Endothelial cell (in vitro differentiated cells): ENCODE data around the gene MEF2C. TPM values are rescaled to one million over a fixed set of nuclear protein-coding genes. Genes with fewer than 3 reads are reported as not detected.

Experiments
- DNase-seq: peaks from one replicate; pipeline ENCODE4 v3.0.0; 2021; ENCODE audit warnings: low spot score
- H3K27ac Mint-ChIP-seq: one replicate; pipeline ENCODE4 v1.8.0; 2021; ENCODE audit warnings: mixed read lengths, inconsistent platforms; ENCODE audit not compliant: unreplicated experiment
- H3K27me3 Mint-ChIP-seq: one replicate; pipeline ENCODE4 v1.8.0; 2021; ENCODE audit warnings: mild to moderate bottlenecking, moderate library complexity, mixed read lengths, inconsistent platforms; ENCODE audit not compliant: unreplicated experiment
- H3K36me3 Mint-ChIP-seq: one replicate; pipeline ENCODE4 v1.8.0; 2021; ENCODE audit warnings: mild to moderate bottlenecking, low read depth, mixed read lengths, inconsistent platforms; ENCODE audit not compliant: unreplicated experiment
- H3K4me1 Mint-ChIP-seq: one replicate; pipeline ENCODE4 v1.8.0; 2021; ENCODE audit warnings: mild to moderate bottlenecking, mixed read lengths, inconsistent platforms; ENCODE audit not compliant: unreplicated experiment
- H3K4me3 Mint-ChIP-seq: one replicate; pipeline ENCODE4 v1.8.0; 2021; ENCODE audit warnings: mild to moderate bottlenecking, mixed read lengths, inconsistent platforms; ENCODE audit not compliant: unreplicated experiment
- H3K9me3 Mint-ChIP-seq: one replicate; pipeline ENCODE4 v1.8.0; 2021; ENCODE audit warnings: mixed read lengths, inconsistent platforms; ENCODE audit not compliant: unreplicated experiment
- total RNA-seq: library from RNA; stranded (reverse); fragmentation: NEBNext Ultra II Directional; extraction: Animal tissue kit (Norgen Biotek cat#: 25700); gene quantifications from one replicate; pipeline ENCODE4 v1.2.1, GENCODE V29; 2021; ENCODE audit not compliant: unreplicated experiment
- TF ChIP-seq, protein P1 (sequence below): fragments of 200-600 bp; sonication (generic); IDR thresholded peaks from one replicate; pipeline ENCODE4 v1.5.0; 2021; ENCODE audit warnings: antibody characterized with exemption; ENCODE audit not compliant: unreplicated experiment

Gene MEF2C
- total RNA-seq, 1 donor from 2014 or later, result 134 TPM

DNA sequence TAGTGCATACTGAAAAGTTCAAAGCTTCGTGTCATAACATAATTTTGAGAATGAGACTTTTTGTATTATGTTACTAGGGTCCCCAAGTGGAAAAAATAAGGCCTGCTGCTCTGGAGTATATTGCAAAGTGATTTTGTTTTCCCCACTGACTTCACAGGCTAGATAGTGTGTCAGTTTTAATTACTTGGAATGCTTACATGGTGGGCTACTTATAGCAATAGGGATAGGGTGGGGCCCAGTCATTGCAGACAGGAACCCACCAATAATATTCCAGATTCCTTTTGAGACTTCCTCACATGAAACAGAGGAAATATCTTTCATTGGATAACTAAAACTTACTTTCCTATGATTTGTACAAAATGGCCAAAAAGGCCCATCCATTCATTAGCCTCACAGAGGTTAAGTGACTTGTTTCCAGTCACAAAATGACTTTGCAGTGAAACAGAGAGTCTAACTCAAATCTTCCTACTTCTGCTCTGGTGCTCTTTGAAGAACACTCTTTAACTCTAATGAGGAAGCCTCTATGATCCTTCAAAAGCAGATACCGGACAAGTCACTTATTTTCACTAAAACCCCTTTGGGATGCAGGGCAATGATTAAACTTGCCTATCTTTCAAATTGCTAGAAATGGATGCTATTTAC is 16.2 kb upstream of the MEF2C start:
- H3K4me3 Mint-ChIP-seq, result no peak overlapping the region
- no peaks in the 10 kb centered on the region for H3K36me3 Mint-ChIP-seq
- no peak overlapping the region for H3K27ac Mint-ChIP-seq
- H3K9me3 Mint-ChIP-seq, result no peaks in the 10 kb centered on the region
- TF ChIP-seq, protein P1, sequence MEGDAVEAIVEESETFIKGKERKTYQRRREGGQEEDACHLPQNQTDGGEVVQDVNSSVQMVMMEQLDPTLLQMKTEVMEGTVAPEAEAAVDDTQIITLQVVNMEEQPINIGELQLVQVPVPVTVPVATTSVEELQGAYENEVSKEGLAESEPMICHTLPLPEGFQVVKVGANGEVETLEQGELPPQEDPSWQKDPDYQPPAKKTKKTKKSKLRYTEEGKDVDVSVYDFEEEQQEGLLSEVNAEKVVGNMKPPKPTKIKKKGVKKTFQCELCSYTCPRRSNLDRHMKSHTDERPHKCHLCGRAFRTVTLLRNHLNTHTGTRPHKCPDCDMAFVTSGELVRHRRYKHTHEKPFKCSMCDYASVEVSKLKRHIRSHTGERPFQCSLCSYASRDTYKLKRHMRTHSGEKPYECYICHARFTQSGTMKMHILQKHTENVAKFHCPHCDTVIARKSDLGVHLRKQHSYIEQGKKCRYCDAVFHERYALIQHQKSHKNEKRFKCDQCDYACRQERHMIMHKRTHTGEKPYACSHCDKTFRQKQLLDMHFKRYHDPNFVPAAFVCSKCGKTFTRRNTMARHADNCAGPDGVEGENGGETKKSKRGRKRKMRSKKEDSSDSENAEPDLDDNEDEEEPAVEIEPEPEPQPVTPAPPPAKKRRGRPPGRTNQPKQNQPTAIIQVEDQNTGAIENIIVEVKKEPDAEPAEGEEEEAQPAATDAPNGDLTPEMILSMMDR, result no peak
- no peak for DNase-seq
- peaks cover 11% of the 10 kb centered on the region for H3K4me1 Mint-ChIP-seq
- H3K27me3 Mint-ChIP-seq, result no peaks in the 10 kb centered on the region

GRCh38 chr5:88897748-88898147 is 14.8 kb upstream of the MEF2C start:
- H3K9me3 Mint-ChIP-seq, result no peaks in the 10 kb centered on the region
- H3K27me3 Mint-ChIP-seq, result no peaks in the 10 kb centered on the region
- H3K27ac Mint-ChIP-seq, result no peak overlapping the region
- no peak for DNase-seq
- TF ChIP-seq, protein P1, result no peak
- H3K4me1 Mint-ChIP-seq, result peaks cover 11% of the 10 kb centered on the region
- H3K36me3 Mint-ChIP-seq, result no peaks in the 10 kb centered on the region
- no peak overlapping the region for H3K4me3 Mint-ChIP-seq

DNA sequence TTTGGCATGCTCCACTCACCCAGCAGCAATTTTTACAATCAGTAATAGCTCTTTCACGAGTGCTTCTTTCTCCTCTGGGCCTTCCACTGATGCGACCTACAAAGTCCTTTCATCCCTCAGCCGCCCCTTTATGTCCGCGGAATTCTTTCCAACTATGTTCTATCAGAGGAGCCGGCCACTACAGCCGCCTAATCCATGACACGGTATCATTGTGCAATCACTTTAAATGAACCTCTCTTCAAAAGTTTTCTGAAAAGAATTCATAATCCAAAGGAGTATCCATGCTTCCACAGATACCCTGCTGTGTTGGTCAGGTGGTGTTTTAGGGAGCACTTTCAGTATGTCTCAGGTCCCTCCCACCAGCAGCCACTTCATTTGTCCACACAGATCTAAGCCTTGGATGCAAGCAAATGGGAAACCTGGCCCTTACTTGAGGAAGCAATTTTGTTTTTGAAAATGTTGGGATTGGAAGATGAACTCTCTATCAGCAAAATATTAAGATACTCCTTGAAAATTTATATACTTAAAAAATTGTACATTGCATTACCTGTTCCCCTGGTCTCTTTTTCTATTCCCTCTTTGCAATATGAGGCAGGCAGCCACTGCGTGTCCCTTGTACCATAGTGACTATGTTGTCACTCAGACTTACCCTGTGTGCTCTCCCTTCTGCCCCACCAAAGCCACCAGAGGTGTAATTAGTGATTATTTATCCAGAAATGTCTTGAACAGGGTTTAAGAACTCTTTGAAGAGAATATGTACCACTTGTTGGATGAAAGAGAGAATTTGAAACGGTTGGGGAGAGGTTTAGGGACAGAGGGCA is 12.9 kb upstream of the MEF2C start:
- H3K27me3 Mint-ChIP-seq, result no peaks in the 10 kb centered on the region
- TF ChIP-seq, protein P1, result no peak
- H3K36me3 Mint-ChIP-seq, result no peaks in the 10 kb centered on the region
- no peak for DNase-seq
- H3K4me3 Mint-ChIP-seq, result no peak overlapping the region
- peaks cover 11% of the 10 kb centered on the region for H3K4me1 Mint-ChIP-seq
- no peaks in the 10 kb centered on the region for H3K9me3 Mint-ChIP-seq
- H3K27ac Mint-ChIP-seq, result no peak overlapping the region

DNA sequence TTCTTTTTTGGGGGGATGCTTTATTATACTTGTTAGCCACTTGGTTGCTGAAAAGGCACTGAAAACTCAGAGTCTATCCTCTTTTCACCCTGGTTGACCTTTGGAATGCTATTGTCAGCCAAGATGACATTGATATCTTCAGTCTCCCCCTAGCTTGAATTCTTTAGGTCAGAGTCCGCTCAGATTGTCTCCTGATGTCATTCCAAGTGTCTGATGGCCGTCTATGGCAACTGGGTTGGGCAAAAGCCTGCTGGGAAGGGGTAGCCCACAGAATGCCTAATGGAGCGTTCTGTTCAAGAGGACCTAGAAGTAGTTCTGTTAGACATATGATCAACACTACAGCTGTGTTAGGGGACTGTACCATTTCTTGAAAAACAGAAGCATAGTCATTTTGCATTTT is 9.7 kb upstream of the MEF2C start:
- H3K27me3 Mint-ChIP-seq, result peaks cover 2% of the 10 kb centered on the region
- peaks cover 25% of the 10 kb centered on the region for H3K4me1 Mint-ChIP-seq
- no peaks in the 10 kb centered on the region for H3K36me3 Mint-ChIP-seq
- H3K4me3 Mint-ChIP-seq, result no peak overlapping the region
- DNase-seq, result no peak
- TF ChIP-seq, protein P1, result no peak
- H3K27ac Mint-ChIP-seq, result no peak overlapping the region
- no peaks in the 10 kb centered on the region for H3K9me3 Mint-ChIP-seq

- no peak for DNase-seq
- Mint-ChIP-seq H3K9me3 (no peaks in the 10 kb centered on the region), H3K4me3 (peak overlapping the region; percentile 89), H3K36me3 (no peaks in the 10 kb centered on the region), H3K4me1 (peaks cover 14% of the 10 kb centered on the region), H3K27ac (no peak overlapping the region), H3K27me3 (peaks cover 2% of the 10 kb centered on the region)
- TF ChIP-seq, protein P1, result no peak
Observed at GRCh38 chr5:88890070-88890781, 7.2 kb upstream of the MEF2C start.
